HepG2 (cell line): ENCODE results near the gene PNMA6F. TPM values are rescaled to one million over a fixed set of nuclear protein-coding genes. Genes with fewer than 3 reads are reported as not detected.

Experiments used
- JARID2 ChIP-seq: sonication (generic); formaldehyde crosslinking; IDR thresholded peaks from 2 replicates; pipeline ENCODE4 v1.8.1; 2023; ENCODE audit warnings: missing genetic modification reagents, inconsistent platforms; ENCODE audit not compliant: insufficient replicate concordance
- MBD4 ChIP-seq: IDR thresholded peaks from 2 replicates; pipeline ENCODE4 v1.6.1; 2012; ENCODE audit warnings: low read length, inconsistent platforms, borderline replicate concordance
- MXI1 ChIP-seq: IDR thresholded peaks from 3 replicates; pipeline ENCODE4 v1.6.1; 2012; ENCODE audit warnings: low read depth, low read length, inconsistent platforms, borderline replicate concordance
- NFAT5 ChIP-seq: sonication (generic); formaldehyde crosslinking; IDR thresholded peaks from 2 replicates; pipeline ENCODE4 v1.4.0; 2020; ENCODE audit warnings: missing genetic modification reagents
- PAXIP1 ChIP-seq: sonication (generic); formaldehyde crosslinking; conservative IDR thresholded peaks from 2 replicates; pipeline ENCODE4 v1.4.0; 2020; ENCODE audit warnings: mild to moderate bottlenecking, missing genetic modification reagents, moderate library complexity
- POLR2G ChIP-seq: fragments of 200-400 bp; formaldehyde crosslinking; IDR thresholded peaks from 2 replicates; pipeline ENCODE4 v1.6.1; 2018; ENCODE audit warnings: mild to moderate bottlenecking, low read depth, low read length, moderate library complexity
- SPEN ChIP-seq: sonication (generic); formaldehyde crosslinking; IDR thresholded peaks from 2 replicates; pipeline ENCODE4 v1.5.1; 2020; ENCODE audit warnings: low read depth, mild to moderate bottlenecking, missing genetic modification reagents
- TGIF2 ChIP-seq: IDR thresholded peaks from 2 replicates; pipeline ENCODE4 v1.6.1; 2016; ENCODE audit warnings: control low read depth, missing compliant biosample characterization
- YEATS4 ChIP-seq: sonication (generic); formaldehyde crosslinking; IDR thresholded peaks from 2 replicates; pipeline ENCODE4 v1.4.0; 2020; ENCODE audit warnings: missing genetic modification reagents, borderline replicate concordance
- ZNF256 ChIP-seq: sonication (generic); formaldehyde crosslinking; conservative IDR thresholded peaks from 2 replicates; pipeline ENCODE4 v1.4.0; 2020; ENCODE audit warnings: missing genetic modification reagents
- ZNF329 ChIP-seq: sonication (generic); formaldehyde crosslinking; IDR thresholded peaks from 2 replicates; pipeline ENCODE4 v1.9.0; 2021; ENCODE audit warnings: low read depth, mild to moderate bottlenecking, missing genetic modification reagents
- ZNF589 ChIP-seq: sonication (generic); formaldehyde crosslinking; conservative IDR thresholded peaks from 2 replicates; pipeline ENCODE4 v1.8.0; 2022; ENCODE audit warnings: mild to moderate bottlenecking, moderate library complexity, missing genetic modification reagents
- polyA plus RNA-seq, 8 experiments: library from polyadenylated mRNA; depleted of rRNA in 3 of 8; stranded (reverse) in 7 of 8; unstranded in 1 of 8; fragments of >200 nt; fragmentation: Illumina TruSeq in 4 of 8; extraction: Trizol in 4 of 8; gene quantifications; 2 replicates each; pipeline versions ENCODE4 v1.2.1 to v1.2.3, GENCODE V29; 2011 to 2016; ENCODE audit warnings: low read depth in 4 of 8, missing spikeins in 1 of 8, mixed read lengths in 1 of 8; ENCODE audit not compliant: insufficient read depth in 1 of 8
- total RNA-seq, 5 experiments: library from RNA; depleted of rRNA; stranded (reverse); fragments of >200 nt; fragmentation: Illumina TruSeq; extraction: Trizol; gene quantifications; 2 replicates each; pipeline ENCODE4 v1.2.3, GENCODE V29; 2016; ENCODE audit warnings: low read depth in 1 of 5
- TF ChIP-seq, protein P1 (sequence below): sonication (generic); formaldehyde crosslinking; IDR thresholded peaks from 2 replicates; pipeline ENCODE4 v1.8.1; 2023; ENCODE audit warnings: mild to moderate bottlenecking, missing genetic modification reagents, borderline replicate concordance
- TF ChIP-seq, protein P2 (sequence below): sonication (generic); formaldehyde crosslinking; IDR thresholded peaks from 2 replicates; pipeline ENCODE4 v1.8.1; 2022; ENCODE audit warnings: low read depth, mild to moderate bottlenecking, missing genetic modification reagents
- TF ChIP-seq, protein P3 (sequence below): sonication (generic); formaldehyde crosslinking; IDR thresholded peaks from 2 replicates; pipeline ENCODE4 v1.5.1; 2020; ENCODE audit warnings: missing genetic modification reagents, mild to moderate bottlenecking, borderline replicate concordance

Gene PNMA6F
- total and polyA plus RNA-seq, 2 of the 13 experiments (the other 11 are each of a cell fraction or from before 2014, with no cell fraction given) = not detected

DNA sequence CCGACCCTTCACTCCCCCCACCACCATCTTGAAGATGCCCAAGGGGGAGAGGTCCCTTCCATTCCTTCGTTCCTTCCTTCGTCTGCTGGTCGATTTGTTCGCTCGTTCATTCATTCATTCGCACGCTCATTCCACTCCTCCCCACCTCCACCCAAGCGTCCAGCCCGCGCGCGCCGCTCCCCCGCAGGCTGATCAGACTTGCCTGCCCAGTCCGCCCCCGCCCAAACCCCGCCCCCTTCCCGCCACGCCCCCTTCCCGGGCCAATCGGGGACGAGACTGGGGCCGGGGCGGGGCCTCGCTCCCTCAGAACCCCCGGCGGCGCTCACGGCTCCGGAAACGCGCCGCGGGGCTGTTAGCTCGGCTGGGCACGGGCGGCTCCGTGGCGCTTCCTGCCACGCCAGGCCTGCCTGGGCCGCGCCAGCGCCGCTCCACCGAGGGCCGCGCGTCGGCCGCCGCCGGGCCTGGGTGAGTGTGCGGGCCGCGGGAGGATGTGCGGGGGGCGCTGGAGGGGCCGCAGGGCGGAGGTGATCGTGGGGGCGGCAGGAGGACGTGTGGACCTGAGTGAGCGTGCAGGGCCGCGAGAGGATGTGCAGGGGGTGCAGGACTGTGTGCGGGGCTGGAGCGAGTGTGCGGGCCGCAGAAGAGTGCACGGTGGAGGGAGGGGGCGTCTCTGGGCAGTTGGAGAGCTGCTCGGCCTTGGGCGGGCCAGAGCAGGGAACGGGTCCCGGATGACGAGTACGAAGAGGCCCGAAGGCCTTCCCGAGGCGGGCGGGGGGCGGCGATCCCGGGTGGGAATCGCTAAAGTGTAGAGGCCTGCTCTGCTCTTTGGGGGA lies 12.5 kb upstream of the PNMA6F start, which contains the start of gene ZNF275 (continued):
- TF ChIP-seq NFAT5 (CRISPR knock-in tag) (no peak), PAXIP1 (CRISPR knock-in tag) (no peak), ZNF329 (CRISPR knock-in tag) (no peak), MBD4 (no peak), POLR2G (0 out of 2 replicates have a peak, but pooled peaks have one; percentile 33), MXI1 (peak; percentile 28; the same call in 1 of the 3 replicates), ZNF256 (CRISPR knock-in tag) (no peak), JARID2 (CRISPR knock-in tag) (no peak), YEATS4 (CRISPR knock-in tag) (no peak), SPEN (CRISPR knock-in tag) (peak; percentile 41; the same call in 1 of the 2 replicates), TGIF2 (CRISPR knock-in tag) (no peak), ZNF589 (CRISPR knock-in tag) (no peak)
- TF ChIP-seq, protein P1, sequence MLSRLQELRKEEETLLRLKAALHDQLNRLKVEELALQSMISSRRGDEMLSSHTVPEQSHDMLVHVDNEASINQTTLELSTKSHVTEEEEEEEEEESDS (CRISPR knock-in tag) = no peak
- TF ChIP-seq, protein P2, sequence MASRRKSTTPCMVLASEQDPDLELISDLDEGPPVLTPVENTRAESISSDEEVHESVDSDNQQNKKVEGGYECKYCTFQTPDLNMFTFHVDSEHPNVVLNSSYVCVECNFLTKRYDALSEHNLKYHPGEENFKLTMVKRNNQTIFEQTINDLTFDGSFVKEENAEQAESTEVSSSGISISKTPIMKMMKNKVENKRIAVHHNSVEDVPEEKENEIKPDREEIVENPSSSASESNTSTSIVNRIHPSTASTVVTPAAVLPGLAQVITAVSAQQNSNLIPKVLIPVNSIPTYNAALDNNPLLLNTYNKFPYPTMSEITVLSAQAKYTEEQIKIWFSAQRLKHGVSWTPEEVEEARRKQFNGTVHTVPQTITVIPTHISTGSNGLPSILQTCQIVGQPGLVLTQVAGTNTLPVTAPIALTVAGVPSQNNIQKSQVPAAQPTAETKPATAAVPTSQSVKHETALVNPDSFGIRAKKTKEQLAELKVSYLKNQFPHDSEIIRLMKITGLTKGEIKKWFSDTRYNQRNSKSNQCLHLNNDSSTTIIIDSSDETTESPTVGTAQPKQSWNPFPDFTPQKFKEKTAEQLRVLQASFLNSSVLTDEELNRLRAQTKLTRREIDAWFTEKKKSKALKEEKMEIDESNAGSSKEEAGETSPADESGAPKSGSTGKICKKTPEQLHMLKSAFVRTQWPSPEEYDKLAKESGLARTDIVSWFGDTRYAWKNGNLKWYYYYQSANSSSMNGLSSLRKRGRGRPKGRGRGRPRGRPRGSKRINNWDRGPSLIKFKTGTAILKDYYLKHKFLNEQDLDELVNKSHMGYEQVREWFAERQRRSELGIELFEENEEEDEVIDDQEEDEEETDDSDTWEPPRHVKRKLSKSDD (CRISPR knock-in tag) = no peak
- TF ChIP-seq, protein P3, sequence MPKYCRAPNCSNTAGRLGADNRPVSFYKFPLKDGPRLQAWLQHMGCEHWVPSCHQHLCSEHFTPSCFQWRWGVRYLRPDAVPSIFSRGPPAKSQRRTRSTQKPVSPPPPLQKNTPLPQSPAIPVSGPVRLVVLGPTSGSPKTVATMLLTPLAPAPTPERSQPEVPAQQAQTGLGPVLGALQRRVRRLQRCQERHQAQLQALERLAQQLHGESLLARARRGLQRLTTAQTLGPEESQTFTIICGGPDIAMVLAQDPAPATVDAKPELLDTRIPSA = no peak
